HEK293 (cell line): ENCODE results near the gene COX6A1.
"Not testable (repeated sequence)": the region's sequence is repeated elsewhere in the genome, so short reads cannot be mapped to it uniquely, and the experiment has no call there.

Experiments
- CTCF ChIP-seq: fragments of 450-650 bp; formaldehyde crosslinking; IDR thresholded peaks from 2 replicates; pipeline ENCODE4 v1.5.1; 2016; ENCODE audit warnings: missing biosample characterization, missing genetic modification characterization
- ZBTB21 ChIP-seq: fragments of 450-650 bp; formaldehyde crosslinking; IDR thresholded peaks from 2 replicates; pipeline ENCODE4 v1.5.1; 2017; ENCODE audit warnings: missing biosample characterization, missing genetic modification characterization
- ZNF121 ChIP-seq: fragments of 450-650 bp; formaldehyde crosslinking; IDR thresholded peaks from 2 replicates; pipeline ENCODE4 v1.5.1; 2016; ENCODE audit warnings: missing biosample characterization, missing genetic modification characterization
- ZNF146 ChIP-seq: fragments of 450-650 bp; formaldehyde crosslinking; IDR thresholded peaks from 2 replicates; pipeline ENCODE4 v1.5.1; 2016; ENCODE audit warnings: missing biosample characterization, missing genetic modification characterization
- ZNF664 ChIP-seq: fragments of 450-650 bp; formaldehyde crosslinking; IDR thresholded peaks from 2 replicates; pipeline ENCODE4 v1.5.1; 2016; ENCODE audit warnings: missing biosample characterization, missing genetic modification characterization
- TF ChIP-seq, protein P1 (sequence below): fragments of 450-650 bp; formaldehyde crosslinking; IDR thresholded peaks from 2 replicates; pipeline ENCODE4 v1.5.1; 2016; ENCODE audit warnings: missing biosample characterization, missing genetic modification characterization, borderline replicate concordance
- TF ChIP-seq, protein P2 (sequence below): fragments of 450-650 bp; formaldehyde crosslinking; IDR thresholded peaks from 2 replicates; pipeline ENCODE4 v1.5.1; 2016; ENCODE audit warnings: missing biosample characterization, missing genetic modification characterization, low read depth

DNA sequence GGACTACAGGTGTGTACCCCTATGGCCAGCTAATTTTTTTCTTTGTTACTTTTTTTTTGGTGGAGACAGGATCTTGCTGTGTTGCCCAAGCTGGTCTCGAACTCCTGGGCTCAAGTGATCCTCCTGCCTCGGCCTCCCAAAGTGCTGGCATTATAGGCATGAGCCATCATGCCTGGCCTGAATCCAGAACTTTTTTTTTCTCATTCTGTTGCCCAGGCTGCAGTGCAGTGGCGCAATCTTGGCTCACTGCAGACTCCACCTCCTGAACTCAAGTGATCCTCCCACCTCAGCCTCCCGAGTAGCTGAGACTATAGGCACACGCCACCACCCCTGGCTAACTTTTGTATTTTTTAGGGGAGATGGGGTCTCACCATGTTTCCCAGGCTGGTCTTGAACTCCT is 14.6 kb downstream of the COX6A1 start:
- TF ChIP-seq CTCF (tag by site-specific recombination); ZNF664 (tag by site-specific recombination); ZNF146; ZBTB21 (tag by site-specific recombination): not testable (repeated sequence)
- TF ChIP-seq ZNF121, result peak; percentile 87
- TF ChIP-seq, protein P1, sequence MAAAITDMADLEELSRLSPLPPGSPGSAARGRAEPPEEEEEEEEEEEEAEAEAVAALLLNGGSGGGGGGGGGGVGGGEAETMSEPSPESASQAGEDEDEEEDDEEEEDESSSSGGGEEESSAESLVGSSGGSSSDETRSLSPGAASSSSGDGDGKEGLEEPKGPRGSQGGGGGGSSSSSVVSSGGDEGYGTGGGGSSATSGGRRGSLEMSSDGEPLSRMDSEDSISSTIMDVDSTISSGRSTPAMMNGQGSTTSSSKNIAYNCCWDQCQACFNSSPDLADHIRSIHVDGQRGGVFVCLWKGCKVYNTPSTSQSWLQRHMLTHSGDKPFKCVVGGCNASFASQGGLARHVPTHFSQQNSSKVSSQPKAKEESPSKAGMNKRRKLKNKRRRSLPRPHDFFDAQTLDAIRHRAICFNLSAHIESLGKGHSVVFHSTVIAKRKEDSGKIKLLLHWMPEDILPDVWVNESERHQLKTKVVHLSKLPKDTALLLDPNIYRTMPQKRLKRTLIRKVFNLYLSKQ, result not testable (repeated sequence)
- TF ChIP-seq, protein P2, sequence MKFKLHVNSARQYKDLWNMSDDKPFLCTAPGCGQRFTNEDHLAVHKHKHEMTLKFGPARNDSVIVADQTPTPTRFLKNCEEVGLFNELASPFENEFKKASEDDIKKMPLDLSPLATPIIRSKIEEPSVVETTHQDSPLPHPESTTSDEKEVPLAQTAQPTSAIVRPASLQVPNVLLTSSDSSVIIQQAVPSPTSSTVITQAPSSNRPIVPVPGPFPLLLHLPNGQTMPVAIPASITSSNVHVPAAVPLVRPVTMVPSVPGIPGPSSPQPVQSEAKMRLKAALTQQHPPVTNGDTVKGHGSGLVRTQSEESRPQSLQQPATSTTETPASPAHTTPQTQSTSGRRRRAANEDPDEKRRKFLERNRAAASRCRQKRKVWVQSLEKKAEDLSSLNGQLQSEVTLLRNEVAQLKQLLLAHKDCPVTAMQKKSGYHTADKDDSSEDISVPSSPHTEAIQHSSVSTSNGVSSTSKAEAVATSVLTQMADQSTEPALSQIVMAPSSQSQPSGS, result not testable (repeated sequence)
